ENCODE results near the gene PRR16.

DNA sequence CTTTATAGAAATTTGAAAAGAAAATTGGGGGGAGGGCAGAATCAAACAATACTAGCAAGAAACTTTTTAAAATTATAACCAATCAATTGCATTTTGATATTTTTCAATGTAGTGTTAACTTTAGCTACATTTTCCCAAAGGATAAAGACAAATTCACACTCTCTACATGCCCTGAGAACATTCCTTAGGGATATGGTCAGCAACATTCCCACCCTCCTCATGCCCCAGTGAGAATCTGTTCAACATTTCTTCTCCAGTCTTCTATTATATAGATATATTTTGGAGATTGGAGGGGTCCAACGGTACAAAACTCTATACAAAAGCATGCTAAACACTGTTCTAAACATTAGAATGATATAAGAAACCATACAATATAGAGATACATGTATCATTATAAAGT is 11.6 kb upstream of the PRR16 start:
- no peak for TF ChIP-seq POLR2AphosphoS5 (IDR thresholded peaks at IDR 0.05; ENCODE audit: low read depth, low read length)
- TF ChIP-seq SIN3A (IDR thresholded peaks at IDR 0.05; ENCODE audit: borderline replicate concordance, insufficient read depth, low read length), result no peak
- no peak for TF ChIP-seq FOXP2 (optimal IDR thresholded peaks at IDR 0.05; ENCODE audit: borderline replicate concordance, extremely low read depth, extremely low read length, insufficient read depth)
- TF ChIP-seq TAF1 (IDR thresholded peaks at IDR 0.05; ENCODE audit: borderline replicate concordance, insufficient read depth, low read length), result no peak
- TF ChIP-seq, protein P1, sequence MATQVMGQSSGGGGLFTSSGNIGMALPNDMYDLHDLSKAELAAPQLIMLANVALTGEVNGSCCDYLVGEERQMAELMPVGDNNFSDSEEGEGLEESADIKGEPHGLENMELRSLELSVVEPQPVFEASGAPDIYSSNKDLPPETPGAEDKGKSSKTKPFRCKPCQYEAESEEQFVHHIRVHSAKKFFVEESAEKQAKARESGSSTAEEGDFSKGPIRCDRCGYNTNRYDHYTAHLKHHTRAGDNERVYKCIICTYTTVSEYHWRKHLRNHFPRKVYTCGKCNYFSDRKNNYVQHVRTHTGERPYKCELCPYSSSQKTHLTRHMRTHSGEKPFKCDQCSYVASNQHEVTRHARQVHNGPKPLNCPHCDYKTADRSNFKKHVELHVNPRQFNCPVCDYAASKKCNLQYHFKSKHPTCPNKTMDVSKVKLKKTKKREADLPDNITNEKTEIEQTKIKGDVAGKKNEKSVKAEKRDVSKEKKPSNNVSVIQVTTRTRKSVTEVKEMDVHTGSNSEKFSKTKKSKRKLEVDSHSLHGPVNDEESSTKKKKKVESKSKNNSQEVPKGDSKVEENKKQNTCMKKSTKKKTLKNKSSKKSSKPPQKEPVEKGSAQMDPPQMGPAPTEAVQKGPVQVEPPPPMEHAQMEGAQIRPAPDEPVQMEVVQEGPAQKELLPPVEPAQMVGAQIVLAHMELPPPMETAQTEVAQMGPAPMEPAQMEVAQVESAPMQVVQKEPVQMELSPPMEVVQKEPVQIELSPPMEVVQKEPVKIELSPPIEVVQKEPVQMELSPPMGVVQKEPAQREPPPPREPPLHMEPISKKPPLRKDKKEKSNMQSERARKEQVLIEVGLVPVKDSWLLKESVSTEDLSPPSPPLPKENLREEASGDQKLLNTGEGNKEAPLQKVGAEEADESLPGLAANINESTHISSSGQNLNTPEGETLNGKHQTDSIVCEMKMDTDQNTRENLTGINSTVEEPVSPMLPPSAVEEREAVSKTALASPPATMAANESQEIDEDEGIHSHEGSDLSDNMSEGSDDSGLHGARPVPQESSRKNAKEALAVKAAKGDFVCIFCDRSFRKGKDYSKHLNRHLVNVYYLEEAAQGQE (IDR thresholded peaks at IDR 0.05; ENCODE audit: insufficient read depth in 1 of 2, low read depth in 2 of 2, low read length in 2 of 2), result no peak
